ENCODE measurements around the gene WDR36.
"Not testable (repeated sequence)": the region's sequence is repeated elsewhere in the genome, so short reads cannot be mapped to it uniquely, and the experiment has no call there.

Gene WDR36

GRCh38 chr5:111138096-111138495, 45.9 kb downstream of the WDR36 start:
- DNase-seq (ENCODE audit: low read depth in 2 of 2) = no peak

GRCh38 chr5:111141471-111141870, 49.3 kb downstream of the WDR36 start:
- not testable (repeated sequence) for DNase-seq (ENCODE audit: low read depth in 2 of 2)

GRCh38 chr5:111142932-111143331, 50.8 kb downstream of the WDR36 start:
- no peak for DNase-seq (ENCODE audit: low read depth in 2 of 2)

GRCh38 chr5:111143910-111144309, 51.8 kb downstream of the WDR36 start:
- no peak for DNase-seq (ENCODE audit: low read depth in 2 of 2)

- no peak for DNase-seq (ENCODE audit: low read depth in 2 of 2)
Measured at GRCh38 chr5:111144352-111144930, 52.3 kb downstream of the WDR36 start.

- no peak for DNase-seq (ENCODE audit: low read depth in 2 of 2)
Measured at GRCh38 chr5:111146053-111146452, 53.9 kb downstream of the WDR36 start.

GRCh38 chr5:111147502-111147901, 55.4 kb downstream of the WDR36 start:
- DNase-seq (ENCODE audit: low read depth in 2 of 2) = no peak

GRCh38 chr5:111151998-111152397, 59.9 kb downstream of the WDR36 start:
- DNase-seq (ENCODE audit: low read depth in 2 of 2) = no peak

- DNase-seq (ENCODE audit: low read depth in 2 of 2) = no peak
Measured at GRCh38 chr5:111153483-111153882, 61.3 kb downstream of the WDR36 start.

- DNase-seq (ENCODE audit: low read depth in 2 of 2) = no peak
Measured at GRCh38 chr5:111153945-111154344, 61.8 kb downstream of the WDR36 start.

- peak; percentile 13 to 64 for DNase-seq (ENCODE audit: low read depth in 2 of 2)
Measured at GRCh38 chr5:111158105-111158744, 66.1 kb downstream of the WDR36 start.

- DNase-seq (ENCODE audit: low read depth in 2 of 2) = no peak
Measured at GRCh38 chr5:111159845-111160244, 67.7 kb downstream of the WDR36 start.

GRCh38 chr5:111163000-111163399, 70.9 kb downstream of the WDR36 start:
- no peak for DNase-seq (ENCODE audit: low read depth in 2 of 2)

GRCh38 chr5:111165058-111165457, 72.9 kb downstream of the WDR36 start:
- no peak for DNase-seq (ENCODE audit: low read depth in 2 of 2)

GRCh38 chr5:111167551-111167950, 75.4 kb downstream of the WDR36 start:
- no peak for DNase-seq (ENCODE audit: low read depth in 2 of 2)

GRCh38 chr5:111168608-111169007, 76.5 kb downstream of the WDR36 start:
- DNase-seq (ENCODE audit: low read depth in 2 of 2) = no peak

GRCh38 chr5:111169269-111169668, 77.1 kb downstream of the WDR36 start:
- no peak for DNase-seq (ENCODE audit: low read depth in 2 of 2)

GRCh38 chr5:111170279-111170678, 78.1 kb downstream of the WDR36 start:
- no peak for DNase-seq (ENCODE audit: low read depth in 2 of 2)

GRCh38 chr5:111172504-111172903, 80.4 kb downstream of the WDR36 start:
- DNase-seq (ENCODE audit: low read depth in 2 of 2) = no peak

GRCh38 chr5:111173476-111173875, 81.3 kb downstream of the WDR36 start:
- DNase-seq (ENCODE audit: low read depth in 2 of 2) = no peak

Measured in stimulated activated CD8-positive, alpha-beta memory T cell treated with anti-CD3 and anti-CD28 coated beads, Interleukin-15, amount 100 ng/mL, for 4 hours (primary cell).